GM12878 (cell line): Measurements from ENCODE around the gene RPS5. TPM values are rescaled to one million over a fixed set of nuclear protein-coding genes. Genes with fewer than 3 reads are reported as not detected.

ENCODE experiments used
- ATAC-seq: fragments of 200-7000 bp; cut with Tn5 transposase; 3 replicates; pipeline ENCODE4 v1.9.1; 2020; ENCODE audit warnings: mild to moderate bottlenecking, moderate library complexity
- BruUV-seq: library from RNA; stranded (reverse); fragments of 400-500 nt; replicated peaks from 2 replicates; lab custom pipeline; 2021; lab: Mats Ljungman, UMichigan
- CTCF ChIA-PET: fragments of 300-600 bp; sonication (Branson Sonifier 250); formaldehyde crosslinking; extraction: SDS; loops from one replicate; lab custom pipeline; 2021; ENCODE audit warnings: inconsistent platforms; lab: Yijun Ruan, JAX
- POLR2A ChIA-PET: fragments of 350-600 bp; formaldehyde crosslinking; extraction: SDS; loops from one replicate; lab custom pipeline; 2021; ENCODE audit warnings: inconsistent platforms; lab: Charles Lee
- RAD21 ChIA-PET: fragments of 300-600 bp; sonication (Branson Sonifier 250); formaldehyde crosslinking; loops from one replicate; lab custom pipeline; 2023; ENCODE audit warnings: antibody characterized with exemption; ENCODE audit not compliant: unreplicated experiment; lab: Charles Lee
- SMC1A ChIA-PET: fragments of 300-600 bp; sonication (Branson Sonifier 250); formaldehyde crosslinking; loops from one replicate; lab custom pipeline; 2023; ENCODE audit not compliant: unreplicated experiment, uncharacterized antibody; lab: Charles Lee
- DNase-seq: peaks from one replicate; pipeline ENCODE4 v3.0.0-alpha.2; 2011; ENCODE audit warnings: low read depth, low spot score
- FAIRE-seq: peaks from 3 replicates; lab custom pipeline; 2011; peaks lifted over from hg19 to GRCh38; lab: Jason Lieb, UNC
- H2AFZ ChIP-seq: 2 replicates; pipeline ENCODE4 v1.6.0; 2011; ENCODE audit warnings: low read depth, low read length, control low read depth; ENCODE audit not compliant: control insufficient read depth
- H3K27ac ChIP-seq: 2 replicates; pipeline ENCODE4 v1.5.1; 2011; ENCODE audit warnings: control low read depth; ENCODE audit not compliant: control insufficient read depth, insufficient read depth
- H3K27me3 ChIP-seq, 2 experiments: replicated peaks in 1 of 2; 2 replicates each; pipeline versions ENCODE4 v1.6.0 to v1.6.1; 2011; ENCODE audit warnings: low read length in 1 of 2; ENCODE audit not compliant: control insufficient read depth in 2 of 2, insufficient read depth in 2 of 2
- H3K36me3 ChIP-seq, 2 experiments: 2 replicates each; pipeline ENCODE4 v1.5.1; 2011; ENCODE audit warnings: low read length in 1 of 2; ENCODE audit not compliant: control insufficient read depth in 2 of 2, insufficient read depth in 2 of 2
- H3K4me1 ChIP-seq: 2 replicates; pipeline ENCODE4 v1.6.1; 2011; ENCODE audit warnings: mild to moderate bottlenecking, low read length, moderate library complexity, mixed read lengths; ENCODE audit not compliant: control insufficient read depth, insufficient read depth
- H3K4me2 ChIP-seq: 2 replicates; pipeline ENCODE4 v1.6.0; 2011; ENCODE audit warnings: control low read depth; ENCODE audit not compliant: control insufficient read depth, insufficient read depth
- H3K4me3 ChIP-seq: fragments of 200-600 bp; sonication (generic); 2 replicates; pipeline ENCODE4 v1.5.1; 2016
- H3K79me2 ChIP-seq: 2 replicates; pipeline ENCODE4 v1.6.0; 2011; ENCODE audit warnings: low read length; ENCODE audit not compliant: control insufficient read depth, insufficient read depth
- H3K9ac ChIP-seq: 2 replicates; pipeline ENCODE4 v1.8.0; 2011; ENCODE audit warnings: low read length, control low read depth, mixed read lengths; ENCODE audit not compliant: control insufficient read depth, insufficient read depth
- H3K9me3 ChIP-seq: replicated peaks from 3 replicates; pipeline ENCODE4 v1.5.1; 2011; ENCODE audit warnings: mild to moderate bottlenecking, low read length; ENCODE audit not compliant: control insufficient read depth, insufficient read depth
- H4K20me1 ChIP-seq: 2 replicates; pipeline ENCODE4 v1.6.0; 2011; ENCODE audit not compliant: control insufficient read depth, insufficient read depth
- IRF5 ChIP-seq: fragments of 450-650 bp; IDR thresholded peaks from 2 replicates; pipeline ENCODE4 v1.6.1; 2017; ENCODE audit warnings: borderline replicate concordance
- MEF2A ChIP-seq: IDR thresholded peaks from 2 replicates; pipeline ENCODE4 v1.6.1; 2011; ENCODE audit warnings: low read depth, mild to moderate bottlenecking, low read length, moderate library complexity; ENCODE audit not compliant: insufficient read depth
- MTA2 ChIP-seq: fragments of 450-650 bp; IDR thresholded peaks from 2 replicates; pipeline ENCODE4 v1.6.1; 2016; ENCODE audit warnings: low read depth, mild to moderate bottlenecking, moderate library complexity
- MXI1 ChIP-seq: fragments of 150-350 bp; IDR thresholded peaks from 2 replicates; pipeline ENCODE4 v1.6.1; 2011; ENCODE audit warnings: low read depth, mild to moderate bottlenecking, inconsistent platforms, low read length, improper control_type of control experiment
- SKIL ChIP-seq: fragments of 450-650 bp; IDR thresholded peaks from 2 replicates; pipeline ENCODE4 v1.6.1; 2017; ENCODE audit warnings: mild to moderate bottlenecking, low read depth, inconsistent platforms; ENCODE audit not compliant: poor library complexity, severe bottlenecking
- STAT3 ChIP-seq: IDR thresholded peaks from 2 replicates; pipeline ENCODE4 v1.6.1; 2011; ENCODE audit warnings: low read depth, low read length, improper control_type of control experiment
- ZNF384 ChIP-seq: IDR thresholded peaks from 2 replicates; pipeline ENCODE4 v1.6.1; 2012; ENCODE audit warnings: low read depth, mild to moderate bottlenecking, low read length, improper control_type of control experiment, borderline replicate concordance
- WGBS: methylation state at CpG from one replicate; pipeline ENCODE4 v1.1.6; 2016; ENCODE audit warnings: low lambda C conversion rate; ENCODE audit not compliant: insufficient replicate concordance, insufficient coverage; ENCODE audit errors: missing lambda C conversion rate; 5-methylcytosine and 5-hydroxymethylcytosine counted together
- in situ Hi-C: fragments of 300-500 bp; cut with MboI; formaldehyde crosslinking; loops from 9 replicates; pipeline ENCODE4 v1.14.3; 2018; ENCODE audit warnings: mixed read lengths
- intact Hi-C: fragments of 100-400 bp; cut with micrococcal nuclease; formaldehyde crosslinking; loops from one replicate; pipeline ENCODE4 v1.14.2; 2022; ENCODE audit not compliant: unreplicated experiment
- polyA plus RNA-seq, 11 experiments: library from polyadenylated mRNA; depleted of rRNA in 4 of 11; unstranded in 6 of 11; stranded (reverse) in 5 of 11; fragments of >200 nt; fragmentation: Nextera tagmentation in 4 of 11; fragmentation: Illumina TruSeq in 1 of 11; extraction: Ambion mirVana in 4 of 11; extraction: Trizol in 1 of 11; gene quantifications; 1 replicate in 1 of 11; 2 replicates in 10 of 11; pipeline versions ENCODE4 v1.2.1 to v1.2.3, GENCODE V29; 2011 to 2016; ENCODE audit warnings: inconsistent platforms in 2 of 11, missing spikeins in 2 of 11, low read depth in 1 of 11
- total RNA-seq, 4 experiments: library from RNA; depleted of rRNA in 3 of 4; stranded (reverse); fragments of >200 nt in 3 of 4; fragmentation: Illumina TruSeq in 1 of 4; extraction: Trizol in 1 of 4; gene quantifications; 2 replicates each; pipeline versions ENCODE4 v1.2.1 to v1.2.3, GENCODE V29; 2013 to 2021

The RPS5 gene
- total and polyA plus RNA-seq, 10 of the 15 experiments (the other 5 are each of a cell fraction or from before 2014, with no cell fraction given) = 1,284 to 3,652 (median 1,922) TPM

GRCh38 chr19:58351990-58352755 is 34.9 kb upstream of the RPS5 start:
- Histone ChIP-seq H2AFZ (no peak overlapping the region), H3K79me2 (no peaks in the 10 kb centered on the region; the same call in 1 of the 2 replicates), H3K9me3 (peaks cover 2% of the 10 kb centered on the region; the same call in 1 of the 3 replicates), H3K27me3 (no peaks in the 10 kb centered on the region), H3K4me3 (no peak overlapping the region), H3K27ac (no peak overlapping the region), H3K4me2 (no peak overlapping the region), H3K36me3 (no peaks in the 10 kb centered on the region), H3K9ac (no peak overlapping the region), H3K4me1 (peaks cover 3% of the 10 kb centered on the region), H4K20me1 (no peaks in the 10 kb centered on the region)
- FAIRE-seq (no peak), ATAC-seq (no peak), DNase-seq (no peak)
- TF ChIP-seq SKIL (no peak), IRF5 (no peak), MTA2 (no peak), ZNF384 (no peak), STAT3 (no peak), MXI1 (no peak), MEF2A (no peak)
- in situ Hi-C loops (no loop called here), intact Hi-C loops (no loop called here)
- ChIA-PET RAD21 (no interaction called here), POLR2A (no interaction called here), SMC1A (interaction anchor here (0.5 kb wide), 1 partner anchor 70 kb away, joined by 3 read pairs; no protein-coding TSS in a partner anchor), CTCF (no interaction called here)
- WGBS = 73% methylated on average over 23 of the region's 23 CpGs
- BruUV-seq = no TSS peak
